Activated CD4-positive, alpha-beta T cell treated with anti-CD3 and anti-CD28 coated beads, Interleukin-10, Interleukin-2, amounts not matched to agents 100 ng/mL and 50 ng/mL, durations not matched to agents 16 hours and 8 hours (primary cell): ENCODE measurements around the gene SLC35G2.
"Not testable (repeated sequence)": the region's sequence is repeated elsewhere in the genome, so short reads cannot be mapped to it uniquely, and the experiment has no call there.

Experiments used
- DNase-seq: peaks from one replicate; pipeline ENCODE4 v3.0.0-alpha.2; 2020

Gene SLC35G2

GRCh38 chr3:136818769-136819391 lies at the start of gene SLC35G2:
SLC35G2 (plus strand) TSS chr3:136819126; CDS start chr3:136854461, 35,335 bp downstream.
- no peak for DNase-seq

GRCh38 chr3:136772709-136773108 lies 46.2 kb upstream of the SLC35G2 start:
- no peak for DNase-seq

- DNase-seq: no peak
These were observed 40.1 kb upstream of the SLC35G2 start for GRCh38 chr3:136778865-136779264.

GRCh38 chr3:136780741-136781140 lies 38.2 kb upstream of the SLC35G2 start:
- DNase-seq: no peak

GRCh38 chr3:136783708-136784191 lies 35.2 kb upstream of the SLC35G2 start:
- DNase-seq: no peak

GRCh38 chr3:136787349-136787748 lies 31.6 kb upstream of the SLC35G2 start:
- peak; percentile 55 for DNase-seq

GRCh38 chr3:136788154-136788553 lies 30.8 kb upstream of the SLC35G2 start:
- DNase-seq: no peak

- no peak for DNase-seq
These were observed 28.9 kb upstream of the SLC35G2 start for GRCh38 chr3:136789976-136790375.

- no peak for DNase-seq
These were observed 28.1 kb upstream of the SLC35G2 start for GRCh38 chr3:136790786-136791185.

- DNase-seq: no peak
These were observed 26.2 kb upstream of the SLC35G2 start for GRCh38 chr3:136792556-136793330.

GRCh38 chr3:136801146-136801545 lies 17.8 kb upstream of the SLC35G2 start:
- not testable (repeated sequence) for DNase-seq

- DNase-seq: peak; percentile 20
These were observed 16.4 kb upstream of the SLC35G2 start for GRCh38 chr3:136802481-136802996.

- DNase-seq: no peak
These were observed 14.8 kb upstream of the SLC35G2 start for GRCh38 chr3:136804141-136804540.

- no peak for DNase-seq
These were observed 14.1 kb upstream of the SLC35G2 start for GRCh38 chr3:136804813-136805212.

- DNase-seq: no peak
These were observed 13.1 kb upstream of the SLC35G2 start for GRCh38 chr3:136805795-136806194.

GRCh38 chr3:136811701-136812100 lies 7.2 kb upstream of the SLC35G2 start:
- DNase-seq: no peak

- no peak for DNase-seq
These were observed 1.5 kb upstream of the SLC35G2 start for GRCh38 chr3:136817448-136817847.

- DNase-seq: peak; percentile 45
These were observed 646 bp upstream of the SLC35G2 start for GRCh38 chr3:136818191-136818768.

- peak; percentile 12 for DNase-seq
These were observed 435 bp downstream of the SLC35G2 start for GRCh38 chr3:136819392-136819730.

- DNase-seq: peak; percentile 24
These were observed 1.1 kb downstream of the SLC35G2 start for GRCh38 chr3:136819731-136820679.

GRCh38 chr3:136831461-136831860 lies 12.5 kb downstream of the SLC35G2 start:
- DNase-seq: no peak

- no peak for DNase-seq
These were observed 16.3 kb downstream of the SLC35G2 start for GRCh38 chr3:136835089-136835812.
